Ovary (tissue), 9 donors: Measurements from ENCODE around the gene CRYGB. TPM values are rescaled to one million over a fixed set of nuclear protein-coding genes. Genes with fewer than 3 reads are reported as not detected.

Source experiments
- DNase-seq, 5 donors: peaks; one replicate each; pipeline ENCODE4 v3.0.0-alpha.2; 2019 to 2020
- H3K27ac ChIP-seq, 2 donors: fragments of 200-600 bp; one replicate each; pipeline versions ENCODE4 v1.5.1 to v1.8.0; 2019 to 2022
- H3K27me3 ChIP-seq: fragments of 200-600 bp; one replicate; pipeline ENCODE4 v1.8.0; 2022
- H3K36me3 ChIP-seq: fragments of 200-600 bp; sonication (generic); one replicate; pipeline ENCODE4 v1.5.1; 2019
- H3K4me1 ChIP-seq: one replicate; pipeline ENCODE4 v1.8.1; 2013; ENCODE audit warnings: mild to moderate bottlenecking, moderate library complexity; ENCODE audit not compliant: insufficient read depth
- H3K4me3 ChIP-seq: fragments of 200-600 bp; sonication (generic); one replicate; pipeline ENCODE4 v1.5.1; 2017
- H3K9me3 ChIP-seq, 2 donors: fragments of 200-600 bp in 1 of 2; sonication (generic) in 1 of 2; one replicate each; pipeline versions ENCODE4 v1.5.1 to v1.8.1; 2013 to 2019; ENCODE audit warnings: mild to moderate bottlenecking in 1 of 2, moderate library complexity in 1 of 2
- EP300 ChIP-seq: sonication (generic); formaldehyde crosslinking; IDR thresholded peaks from one replicate; pipeline ENCODE4 v1.6.1; 2017; ENCODE audit warnings: antibody characterized with exemption
- POLR2A ChIP-seq: fragments of 450-650 bp; IDR thresholded peaks from one replicate; pipeline ENCODE4 v1.6.1; 2017; ENCODE audit warnings: antibody characterized with exemption, mild to moderate bottlenecking, moderate library complexity
- WGBS, 3 donors: extraction: QIAGEN DNeasy Blood & Tissue Kit in 1 of 3; methylation state at CpG; one replicate each; pipeline versions ENCODE4 v1.1.5 to v1.1.7; 2013 to 2017; 5-methylcytosine and 5-hydroxymethylcytosine counted together
- intact Hi-C, 4 donors: fragments of 100-400 bp; cut with DNase I; formaldehyde crosslinking; loops; one replicate each; pipeline versions ENCODE4 v1.11.0 to v1.15.1; 2022 to 2023
- polyA plus RNA-seq, 2 donors: library from polyadenylated mRNA; stranded (reverse); fragments of 200-250 nt in 1 of 2; fragments of 350-450 nt in 1 of 2; fragmentation: Illumina TruSeq in 1 of 2; extraction: RNeasy Lipid Tissue Mini Kit (QIAGEN cat#74804) in 1 of 2; gene quantifications; one replicate each; pipeline ENCODE4 v1.2.3, GENCODE V29; 2013 to 2014
- total RNA-seq, 7 donors: library from RNA; depleted of rRNA in 2 of 7; stranded (reverse); fragments of >200 nt in 2 of 7; fragmentation: NEBNext Ultra II Directional in 3 of 7; extraction: Animal tissue kit (Norgen Biotek cat#: 25700) in 3 of 7; gene quantifications; one replicate each; pipeline versions ENCODE4 v1.1.0 to v1.2.4, GENCODE V29; 2016 to 2023
- TF ChIP-seq, protein P1 (sequence below), 3 donors: fragments of 450-650 bp in 2 of 3; fragments of 200-600 bp in 1 of 3; IDR thresholded peaks; one replicate each; pipeline versions ENCODE4 v1.5.1 to v1.8.0; 2016 to 2022; ENCODE audit warnings: antibody characterized with exemption in 3 of 3, mild to moderate bottlenecking in 1 of 3
- donor health status: DM: no; HTN: no; CAD: no; lungs with moderate emphysema.
- donor health status: DM: no; HTN: no; CAD: no.
- donor health status: Bipolar disorder and iron deficiency.
- donor health status: DM: yes; HTN: yes; CAD: no.
- donor health status: DM: no; HTN: no; CAD: no.
- donor health status: DM: yes; HTN: yes; CAD: no.

The CRYGB gene
- total and polyA plus RNA-seq, 9 donors, result not detected

DNA sequence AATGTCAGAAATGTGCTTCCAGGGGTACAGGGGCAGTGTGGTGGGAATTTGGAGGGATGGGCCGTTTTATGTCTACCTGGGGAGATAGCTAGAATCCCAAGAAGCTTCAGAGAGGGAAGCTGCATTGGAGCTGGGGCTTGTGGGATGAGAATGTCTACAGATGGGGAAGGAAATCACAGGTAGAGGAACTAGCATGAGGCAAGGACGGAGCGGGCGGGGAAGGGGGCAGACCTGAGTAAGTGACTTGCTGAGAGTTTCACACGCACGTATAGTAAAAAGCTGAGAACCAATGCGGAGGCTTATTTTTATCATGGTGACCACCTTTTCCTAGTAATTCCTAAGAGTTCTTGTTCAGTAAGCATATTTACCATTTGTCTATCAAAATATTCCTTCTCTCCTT, 37.6 kb upstream of the CRYGB start:
- Histone ChIP-seq H3K27me3 (no peaks in the 10 kb centered on the region), H3K9me3 (no peaks in the 10 kb centered on the region), H3K27ac (no peak overlapping the region), H3K4me1 (no peaks in the 10 kb centered on the region), H3K36me3 (no peaks in the 10 kb centered on the region), H3K4me3 (no peak overlapping the region)
- 43 to 48% (median 47%) methylated on average over 7 of the region's 7 CpGs for WGBS, 3 donors
- intact Hi-C loops, result no loop called here
- DNase-seq, result no peak
- no peak for TF ChIP-seq POLR2A
- TF ChIP-seq, protein P1, sequence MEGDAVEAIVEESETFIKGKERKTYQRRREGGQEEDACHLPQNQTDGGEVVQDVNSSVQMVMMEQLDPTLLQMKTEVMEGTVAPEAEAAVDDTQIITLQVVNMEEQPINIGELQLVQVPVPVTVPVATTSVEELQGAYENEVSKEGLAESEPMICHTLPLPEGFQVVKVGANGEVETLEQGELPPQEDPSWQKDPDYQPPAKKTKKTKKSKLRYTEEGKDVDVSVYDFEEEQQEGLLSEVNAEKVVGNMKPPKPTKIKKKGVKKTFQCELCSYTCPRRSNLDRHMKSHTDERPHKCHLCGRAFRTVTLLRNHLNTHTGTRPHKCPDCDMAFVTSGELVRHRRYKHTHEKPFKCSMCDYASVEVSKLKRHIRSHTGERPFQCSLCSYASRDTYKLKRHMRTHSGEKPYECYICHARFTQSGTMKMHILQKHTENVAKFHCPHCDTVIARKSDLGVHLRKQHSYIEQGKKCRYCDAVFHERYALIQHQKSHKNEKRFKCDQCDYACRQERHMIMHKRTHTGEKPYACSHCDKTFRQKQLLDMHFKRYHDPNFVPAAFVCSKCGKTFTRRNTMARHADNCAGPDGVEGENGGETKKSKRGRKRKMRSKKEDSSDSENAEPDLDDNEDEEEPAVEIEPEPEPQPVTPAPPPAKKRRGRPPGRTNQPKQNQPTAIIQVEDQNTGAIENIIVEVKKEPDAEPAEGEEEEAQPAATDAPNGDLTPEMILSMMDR (IDR thresholded peaks at IDR 0.05), result no peak
- no peak for TF ChIP-seq EP300

DNA sequence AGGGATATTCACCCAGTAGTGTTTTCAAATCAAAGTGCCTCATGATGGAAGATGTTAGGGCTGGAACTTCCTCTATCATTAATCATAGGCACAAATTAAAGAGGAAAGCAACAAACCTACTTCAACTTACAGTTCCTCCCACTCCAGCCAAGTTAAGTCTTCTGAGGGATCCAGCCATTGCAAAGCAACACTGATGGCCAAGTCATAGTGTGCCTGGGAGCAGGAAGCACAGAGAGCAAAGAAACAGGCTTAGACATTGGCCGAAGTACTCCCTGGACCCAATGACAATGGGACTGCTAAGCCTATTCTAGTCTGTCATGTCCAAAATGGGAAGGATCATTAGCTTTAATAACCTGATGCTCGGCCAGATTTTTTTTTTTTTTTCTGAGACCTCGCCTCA, 36.9 kb upstream of the CRYGB start:
- intact Hi-C loops, result no loop called here
- Histone ChIP-seq H3K27me3 (no peaks in the 10 kb centered on the region), H3K36me3 (no peaks in the 10 kb centered on the region), H3K27ac (no peak overlapping the region), H3K4me1 (no peaks in the 10 kb centered on the region), H3K9me3 (no peaks in the 10 kb centered on the region), H3K4me3 (no peak overlapping the region)
- TF ChIP-seq POLR2A, result no peak
- no peak for TF ChIP-seq EP300
- TF ChIP-seq, protein P1 (IDR thresholded peaks at IDR 0.05), result no peak
- WGBS, 3 donors, result 57 to 74% (median 67%) methylated on average over 3 of the region's 3 CpGs
- no peak for DNase-seq

DNA sequence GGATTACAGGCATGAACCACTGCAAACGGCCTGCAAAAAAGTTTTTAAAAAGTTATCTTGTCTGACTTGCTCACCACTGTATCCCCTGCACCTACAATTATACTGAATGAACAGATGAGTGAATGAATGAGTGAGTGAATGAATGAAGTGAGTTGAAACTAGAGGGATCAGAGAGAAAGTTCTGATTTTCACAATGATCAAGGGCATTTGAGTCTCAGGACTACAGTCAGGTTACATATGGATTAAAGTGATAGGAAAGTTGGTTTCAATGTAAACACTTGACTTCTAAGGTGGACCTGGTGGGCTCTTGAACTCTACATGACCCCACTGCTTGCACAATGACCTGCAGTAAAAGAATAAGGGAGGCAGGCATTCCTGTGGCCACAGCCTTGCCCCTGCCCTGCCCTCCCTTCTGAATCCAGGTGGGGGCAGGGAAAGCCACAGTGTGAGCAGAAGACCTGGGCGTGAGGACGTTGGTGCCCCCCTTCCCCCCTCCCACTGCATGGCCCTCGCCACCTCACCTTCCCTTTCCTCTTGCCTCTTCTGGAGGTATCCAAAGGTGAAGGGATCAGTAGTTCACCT, 33.2 kb upstream of the CRYGB start:
- Histone ChIP-seq H3K4me1 (no peaks in the 10 kb centered on the region), H3K36me3 (no peaks in the 10 kb centered on the region), H3K4me3 (no peak overlapping the region), H3K27me3 (no peaks in the 10 kb centered on the region), H3K9me3 (no peaks in the 10 kb centered on the region), H3K27ac (no peak overlapping the region)
- WGBS, 3 donors, result 71 to 82% (median 80%) methylated on average over 4 of the region's 4 CpGs
- intact Hi-C loops, result loop anchor here in 3 of 4 donors (2.0 to 5.0 kb wide), 2 partner anchors 14 to 73 kb away; no protein-coding TSS in a partner anchor
- no peak for DNase-seq
- TF ChIP-seq, protein P1 (IDR thresholded peaks at IDR 0.05), result no peak
- no peak for TF ChIP-seq POLR2A
- no peak for TF ChIP-seq EP300

DNA sequence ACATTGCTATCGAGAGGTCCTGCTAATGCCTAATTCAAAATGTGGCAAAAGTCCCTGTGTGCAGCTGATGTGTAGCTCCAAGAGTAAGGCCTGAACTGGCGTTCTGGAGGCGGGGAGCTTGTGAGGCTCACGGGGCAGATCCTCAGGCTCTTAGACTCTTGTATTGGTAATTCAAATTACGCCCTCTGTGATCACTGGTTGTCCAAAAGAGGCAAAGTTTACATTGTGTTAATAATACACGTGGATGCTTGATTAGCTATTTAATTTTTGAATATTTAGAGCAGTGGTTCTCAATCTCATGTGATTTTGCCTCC, 29.8 kb upstream of the CRYGB start:
- Histone ChIP-seq H3K27ac (no peak overlapping the region), H3K9me3 (no peaks in the 10 kb centered on the region), H3K4me1 (no peaks in the 10 kb centered on the region), H3K27me3 (no peaks in the 10 kb centered on the region), H3K4me3 (no peak overlapping the region), H3K36me3 (no peaks in the 10 kb centered on the region)
- 70 to 77% (median 74%) methylated on average over 6 of the region's 6 CpGs for WGBS, 3 donors
- intact Hi-C loops, result loop anchor here in 2 of 4 donors (5.0 kb wide), 1 partner anchor 77 kb away; no protein-coding TSS in a partner anchor
- DNase-seq, result no peak
- TF ChIP-seq POLR2A (no peak), EP300 (no peak)
- TF ChIP-seq, protein P1 (IDR thresholded peaks at IDR 0.05), result no peak
